ENCODE data around the gene MYCT1.
"Not testable (repeated sequence)": the region's sequence is repeated elsewhere in the genome, so short reads cannot be mapped to it uniquely, and the experiment has no call there.

Gene MYCT1

GRCh38 chr6:152680879-152681517, 16.7 kb upstream of the MYCT1 start:
- no peak overlapping the region for H3K4me3 ChIP-seq (ENCODE audit: insufficient read length, low read depth)
- no peaks in the 10 kb centered on the region for H3K4me1 ChIP-seq (ENCODE audit: insufficient read depth, insufficient read length)
- H3K9ac ChIP-seq (ENCODE audit: insufficient read length, low read depth), result no peak overlapping the region

GRCh38 chr6:152682141-152682540, 15.6 kb upstream of the MYCT1 start:
- H3K9ac ChIP-seq (ENCODE audit: insufficient read length, low read depth), result no peak overlapping the region
- H3K27me3 ChIP-seq (ENCODE audit: insufficient read depth, insufficient read length), result no peaks in the 10 kb centered on the region
- no peaks in the 10 kb centered on the region for H3K36me3 ChIP-seq (ENCODE audit: insufficient read depth, insufficient read length, low read length)
- H3K9me3 ChIP-seq (ENCODE audit: insufficient read depth, low read length), result no peaks in the 10 kb centered on the region
- no peak for DNase-seq (ENCODE audit: low read depth, low spot score)
- TF ChIP-seq YY1 (IDR thresholded peaks at IDR 0.05; ENCODE audit: insufficient read depth, insufficient read length), result no peak
- no peaks in the 10 kb centered on the region for H3K4me1 ChIP-seq (ENCODE audit: insufficient read depth, insufficient read length)
- no peak overlapping the region for H3K4me3 ChIP-seq (ENCODE audit: insufficient read length, low read depth)

More at GRCh38 chr6:152680879-152681517, 16.7 kb upstream of the MYCT1 start:
- Histone ChIP-seq H3K27me3 (ENCODE audit: insufficient read depth, insufficient read length) (no peaks in the 10 kb centered on the region), H3K36me3 (ENCODE audit: insufficient read depth, insufficient read length, low read length) (no peaks in the 10 kb centered on the region), H3K9me3 (ENCODE audit: insufficient read depth, low read length) (no peaks in the 10 kb centered on the region)
- TF ChIP-seq SUZ12 (IDR thresholded peaks at IDR 0.05; ENCODE audit: extremely low read depth, insufficient read depth, insufficient read length), result no peak
- no peak for DNase-seq (ENCODE audit: low read depth, low spot score)

GRCh38 chr6:152682935-152683334, 14.8 kb upstream of the MYCT1 start:
- not testable (repeated sequence) for H3K27me3 ChIP-seq (ENCODE audit: insufficient read depth, insufficient read length); H3K4me3 ChIP-seq (ENCODE audit: insufficient read length, low read depth); H3K36me3 ChIP-seq (ENCODE audit: insufficient read depth, insufficient read length, low read length); H3K9ac ChIP-seq (ENCODE audit: insufficient read length, low read depth); H3K9me3 ChIP-seq (ENCODE audit: insufficient read depth, low read length); DNase-seq (ENCODE audit: low read depth, low spot score); H3K4me1 ChIP-seq (ENCODE audit: insufficient read depth, insufficient read length)

- Histone ChIP-seq H3K9ac (ENCODE audit: insufficient read length, low read depth) (no peak overlapping the region), H3K27me3 (ENCODE audit: insufficient read depth, insufficient read length) (no peaks in the 10 kb centered on the region), H3K4me1 (ENCODE audit: insufficient read depth, insufficient read length) (no peaks in the 10 kb centered on the region), H3K9me3 (ENCODE audit: insufficient read depth, low read length) (no peaks in the 10 kb centered on the region), H3K4me3 (ENCODE audit: insufficient read length, low read depth) (no peak overlapping the region), H3K36me3 (ENCODE audit: insufficient read depth, insufficient read length, low read length) (no peaks in the 10 kb centered on the region)
- no peak for TF ChIP-seq SUZ12 (IDR thresholded peaks at IDR 0.05; ENCODE audit: extremely low read depth, insufficient read depth, insufficient read length)
- TF ChIP-seq YY1 (IDR thresholded peaks at IDR 0.05; ENCODE audit: insufficient read depth, insufficient read length), result no peak
- TF ChIP-seq ZNF274 (IDR thresholded peaks at IDR 0.05; ENCODE audit: low read depth, low read length), result no peak
- no peak for DNase-seq (ENCODE audit: low read depth, low spot score)
Measured at GRCh38 chr6:152685819-152686218, 11.9 kb upstream of the MYCT1 start.

- Histone ChIP-seq H3K4me1 (ENCODE audit: insufficient read depth, insufficient read length) (no peaks in the 10 kb centered on the region), H3K9me3 (ENCODE audit: insufficient read depth, low read length) (no peaks in the 10 kb centered on the region), H3K9ac (ENCODE audit: insufficient read length, low read depth) (no peak overlapping the region), H3K36me3 (ENCODE audit: insufficient read depth, insufficient read length, low read length) (no peaks in the 10 kb centered on the region), H3K4me3 (ENCODE audit: insufficient read length, low read depth) (no peak overlapping the region), H3K27me3 (ENCODE audit: insufficient read depth, insufficient read length) (no peaks in the 10 kb centered on the region)
- TF ChIP-seq SUZ12 (IDR thresholded peaks at IDR 0.05; ENCODE audit: extremely low read depth, insufficient read depth, insufficient read length), result no peak
- no peak for TF ChIP-seq ZNF274 (IDR thresholded peaks at IDR 0.05; ENCODE audit: low read depth, low read length)
- no peak for TF ChIP-seq YY1 (IDR thresholded peaks at IDR 0.05; ENCODE audit: insufficient read depth, insufficient read length)
- no peak for DNase-seq (ENCODE audit: low read depth, low spot score)
Measured at GRCh38 chr6:152695372-152696045, 2.2 kb upstream of the MYCT1 start.

- no peak overlapping the region for H3K9ac ChIP-seq (ENCODE audit: insufficient read length, low read depth)
- H3K27me3 ChIP-seq (ENCODE audit: insufficient read depth, insufficient read length), result no peaks in the 10 kb centered on the region
- no peaks in the 10 kb centered on the region for H3K36me3 ChIP-seq (ENCODE audit: insufficient read depth, insufficient read length, low read length)
- no peak for DNase-seq (ENCODE audit: low read depth, low spot score)
- no peak for TF ChIP-seq ZNF274 (IDR thresholded peaks at IDR 0.05; ENCODE audit: low read depth, low read length)
- no peaks in the 10 kb centered on the region for H3K9me3 ChIP-seq (ENCODE audit: insufficient read depth, low read length)
- no peaks in the 10 kb centered on the region for H3K4me1 ChIP-seq (ENCODE audit: insufficient read depth, insufficient read length)
- no peak overlapping the region for H3K4me3 ChIP-seq (ENCODE audit: insufficient read length, low read depth)
Measured at GRCh38 chr6:152696522-152696921, 1.2 kb upstream of the MYCT1 start.

- H3K9me3 ChIP-seq (ENCODE audit: insufficient read depth, low read length), result no peaks in the 10 kb centered on the region
- H3K9ac ChIP-seq (ENCODE audit: insufficient read length, low read depth), result no peak overlapping the region
- H3K36me3 ChIP-seq (ENCODE audit: insufficient read depth, insufficient read length, low read length), result no peaks in the 10 kb centered on the region
- no peaks in the 10 kb centered on the region for H3K4me1 ChIP-seq (ENCODE audit: insufficient read depth, insufficient read length)
- TF ChIP-seq YY1 (IDR thresholded peaks at IDR 0.05; ENCODE audit: insufficient read depth, insufficient read length), result no peak
- no peak for TF ChIP-seq ZNF274 (IDR thresholded peaks at IDR 0.05; ENCODE audit: low read depth, low read length)
- no peak for TF ChIP-seq SUZ12 (IDR thresholded peaks at IDR 0.05; ENCODE audit: extremely low read depth, insufficient read depth, insufficient read length)
- H3K27me3 ChIP-seq (ENCODE audit: insufficient read depth, insufficient read length), result no peaks in the 10 kb centered on the region
- no peak overlapping the region for H3K4me3 ChIP-seq (ENCODE audit: insufficient read length, low read depth)
- no peak for DNase-seq (ENCODE audit: low read depth, low spot score)
Measured at GRCh38 chr6:152698692-152699091, 995 bp downstream of the MYCT1 start.

- no peak for TF ChIP-seq YY1 (IDR thresholded peaks at IDR 0.05; ENCODE audit: insufficient read depth, insufficient read length)
- no peak for TF ChIP-seq SUZ12 (IDR thresholded peaks at IDR 0.05; ENCODE audit: extremely low read depth, insufficient read depth, insufficient read length)
- TF ChIP-seq ZNF274 (IDR thresholded peaks at IDR 0.05; ENCODE audit: low read depth, low read length), result no peak
- Histone ChIP-seq H3K9ac (ENCODE audit: insufficient read length, low read depth) (no peak overlapping the region), H3K4me1 (ENCODE audit: insufficient read depth, insufficient read length) (no peaks in the 10 kb centered on the region), H3K4me3 (ENCODE audit: insufficient read length, low read depth) (no peak overlapping the region), H3K36me3 (ENCODE audit: insufficient read depth, insufficient read length, low read length) (no peaks in the 10 kb centered on the region), H3K9me3 (ENCODE audit: insufficient read depth, low read length) (no peaks in the 10 kb centered on the region), H3K27me3 (ENCODE audit: insufficient read depth, insufficient read length) (no peaks in the 10 kb centered on the region)
- DNase-seq (ENCODE audit: low read depth, low spot score), result no peak
Measured at GRCh38 chr6:152700427-152700826, 2.7 kb downstream of the MYCT1 start.

All from NT2/D1 (cell line).